ENCODE data around the gene ODF2.
"Not testable (repeated sequence)": the region's sequence is repeated elsewhere in the genome, so short reads cannot be mapped to it uniquely, and the experiment has no call there.

The ODF2 gene

GRCh38 chr9:128455849-128456612 lies at the start of gene ODF2:
Gene ODF2, plus strand, starts transcription at chr9:128456006. Its CDS starts 86 bp downstream, at chr9:128456092.
- Histone ChIP-seq H3K27ac (peak within 1 kb of the TSS; percentile 36 to 97 (median 88)), H3K4me3 (peak within 1 kb of the TSS; percentile 69 to 100 (median 85))

GRCh38 chr9:128406848-128407391 lies 48.9 kb upstream of the ODF2 start:
- Histone ChIP-seq H3K4me3 (no peak overlapping the region), H3K27ac (no peak overlapping the region)

- Histone ChIP-seq H3K27ac (no peak overlapping the region), H3K4me3 (no peak overlapping the region)
These were observed 46.8 kb upstream of the ODF2 start for GRCh38 chr9:128408963-128409431.

- H3K27ac ChIP-seq, result no peak overlapping the region
- no peak overlapping the region for H3K4me3 ChIP-seq
These were observed 46.4 kb upstream of the ODF2 start for GRCh38 chr9:128409450-128409849.

GRCh38 chr9:128409978-128410377 lies 45.8 kb upstream of the ODF2 start:
- Histone ChIP-seq H3K4me3 (no peak overlapping the region), H3K27ac (no peak overlapping the region)

GRCh38 chr9:128411364-128412119 lies 44.3 kb upstream of the ODF2 start:
- Histone ChIP-seq H3K4me3 (no peak overlapping the region), H3K27ac (no peak overlapping the region)

GRCh38 chr9:128412120-128412790 lies 43.6 kb upstream of the ODF2 start:
- H3K27ac ChIP-seq, result no peak overlapping the region
- H3K4me3 ChIP-seq, result no peak overlapping the region

- H3K27ac ChIP-seq, H3K4me3 ChIP-seq: not testable (repeated sequence)
These were observed 42.1 kb upstream of the ODF2 start for GRCh38 chr9:128413728-128414127.

- H3K4me3 ChIP-seq, result no peak overlapping the region
- H3K27ac ChIP-seq, result no peak overlapping the region
These were observed 41.3 kb upstream of the ODF2 start for GRCh38 chr9:128414461-128414860.

- H3K4me3 ChIP-seq, result no peak overlapping the region
- no peak overlapping the region for H3K27ac ChIP-seq
These were observed 40.5 kb upstream of the ODF2 start for GRCh38 chr9:128415281-128415680.

- Histone ChIP-seq H3K4me3 (no peak overlapping the region), H3K27ac (no peak overlapping the region)
These were observed 39.8 kb upstream of the ODF2 start for GRCh38 chr9:128416014-128416413.

- Histone ChIP-seq H3K27ac (no peak overlapping the region), H3K4me3 (no peak overlapping the region)
These were observed 39.3 kb upstream of the ODF2 start for GRCh38 chr9:128416432-128417019.

- H3K4me3 ChIP-seq, result peak overlapping the region; percentile 64 to 87 (median 81)
- H3K27ac ChIP-seq, result peak overlapping the region in 6 of 21 experiments; percentile 49 to 89 (median 72)
These were observed 36.5 kb upstream of the ODF2 start for GRCh38 chr9:128419061-128419925.

- H3K27ac ChIP-seq, result peak overlapping the region in 20 of 21 experiments; percentile 2 to 89 (median 72)
- peak overlapping the region; percentile 64 to 87 (median 81) for H3K4me3 ChIP-seq
These were observed 35.7 kb upstream of the ODF2 start for GRCh38 chr9:128420060-128420650.

- Histone ChIP-seq H3K4me3 (peak within 1 kb of the TSS; percentile 64 to 87 (median 81)), H3K27ac (peak within 1 kb of the TSS in 20 of 21 experiments; percentile 22 to 89 (median 72))
These were observed 34.9 kb upstream of the ODF2 start, which contains the start of gene CERCAM for GRCh38 chr9:128420651-128421481. Gene CERCAM, plus strand, starts transcription at chr9:128420857. Its CDS starts 21 bp downstream, at chr9:128420878.

- H3K27ac ChIP-seq, result peak overlapping the region in 20 of 21 experiments; percentile 22 to 89 (median 72)
- H3K4me3 ChIP-seq, result peak overlapping the region; percentile 64 to 87 (median 81)
These were observed 34.3 kb upstream of the ODF2 start for GRCh38 chr9:128421482-128421996.

Data from skin epidermis (tissue), 12 donors.